ENCODE data around the gene MAN2A2. TPM values are rescaled to one million over a fixed set of nuclear protein-coding genes. Genes with fewer than 3 reads are reported as not detected.

Gene MAN2A2
- total RNA-seq, 1 donor from 2014 or later = 18.5 TPM

DNA sequence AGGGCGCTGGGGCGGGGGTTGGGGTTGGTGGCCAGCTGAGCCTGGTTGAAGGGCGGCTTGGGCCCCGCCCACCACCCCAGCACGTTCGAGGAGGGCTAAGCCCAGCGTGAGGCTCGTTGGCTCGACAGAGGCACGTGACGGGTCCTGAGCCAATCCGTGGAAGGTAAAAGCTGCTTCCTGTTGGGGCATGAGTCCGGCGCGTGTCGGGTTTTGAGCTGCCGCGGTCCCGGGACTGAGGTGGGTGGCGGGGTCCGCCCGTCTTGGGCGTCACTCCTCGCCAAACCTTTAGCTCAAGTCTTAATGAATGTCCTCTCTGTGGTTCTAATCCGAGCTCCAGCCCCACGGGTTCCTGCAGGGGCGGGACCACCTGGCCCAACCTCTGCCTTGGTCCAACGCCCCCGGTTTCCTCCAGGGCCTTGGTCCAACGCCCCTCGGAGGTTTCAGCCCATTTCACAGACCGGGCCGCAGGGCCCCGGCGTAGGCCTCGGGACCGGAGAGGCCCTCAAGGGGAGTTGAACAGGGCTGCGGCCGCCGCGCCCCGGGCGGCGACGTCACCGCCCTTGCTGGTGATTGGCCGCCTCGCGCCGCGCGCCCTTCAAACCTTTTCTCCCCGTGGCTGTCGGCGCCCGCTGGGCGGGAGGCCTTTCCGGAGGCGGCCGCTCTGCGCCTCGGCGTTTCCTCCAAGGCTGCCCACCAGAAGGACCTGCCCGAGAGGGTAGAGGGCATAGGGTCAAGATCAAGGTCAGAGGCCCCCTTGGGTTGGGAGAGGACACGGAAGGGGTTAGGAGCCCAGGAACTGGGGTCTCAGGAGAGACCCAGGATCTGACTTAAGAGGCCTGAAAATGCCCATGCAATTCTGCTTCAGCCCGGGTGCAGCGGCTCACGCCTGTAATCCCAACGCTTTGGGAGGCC is 51.9 kb downstream of the MAN2A2 start, which contains the start of gene RCCD1:
Gene RCCD1, plus strand, starts transcription at position 173 of the 912 bp plus-strand sequence. CDS start 1,851 bp downstream, outside the sequence.
- Histone ChIP-seq H3K27ac (ENCODE audit: low read depth, low read length) (peak within 1 kb of the TSS; percentile 90), H3K27me3 (ENCODE audit: insufficient read depth, low read length) (no peaks in the 10 kb centered on the region), H4K20me1 (ENCODE audit: insufficient read depth, low read length) (peaks cover 5% of the 10 kb centered on the region), H3K9me3 (ENCODE audit: insufficient read depth, low read depth, low read length) (no peaks in the 10 kb centered on the region), H3K36me3 (ENCODE audit: insufficient read depth, low read length) (peaks cover 16% of the 10 kb centered on the region), H3K9ac (ENCODE audit: low read length) (peak within 1 kb of the TSS; percentile 91), H3K4me3 (ENCODE audit: insufficient read depth, low read depth, low read length) (peak within 1 kb of the TSS; percentile 70), H2AFZ (ENCODE audit: low read depth, low read length) (peak within 1 kb of the TSS; percentile 80), H3K4me1 (ENCODE audit: insufficient read depth, low read length) (peaks cover 26% of the 10 kb centered on the region), H3K4me2 (ENCODE audit: low read length) (peak within 1 kb of the TSS; percentile 96), H3K79me2 (ENCODE audit: insufficient read depth, low read length) (peaks cover 3% of the 10 kb centered on the region)
- Mint-ChIP-seq H3K4me3 (ENCODE audit: unreplicated experiment) (peak within 1 kb of the TSS; percentile 84), H3K27me3 (ENCODE audit: low read depth, unreplicated experiment) (no peaks in the 10 kb centered on the region), H3K36me3 (ENCODE audit: low read depth, unreplicated experiment) (peaks cover 13% of the 10 kb centered on the region), H3K4me1 (ENCODE audit: low read depth, unreplicated experiment) (no peaks in the 10 kb centered on the region), H3K9me3 (ENCODE audit: unreplicated experiment) (no peaks in the 10 kb centered on the region), H3K27ac (ENCODE audit: unreplicated experiment) (peak within 1 kb of the TSS; percentile 53)
- FAIRE-seq (no peak), DNase-seq (ENCODE audit: low read depth) (peak; percentile 90)
- no peak for TF ChIP-seq EZH2 (IDR thresholded peaks at IDR 0.05; ENCODE audit: insufficient read depth, low read length)
- no peak for TF ChIP-seq CTCF (IDR thresholded peaks at IDR 0.05; ENCODE audit: insufficient read depth, low read depth, low read length)

- Mint-ChIP-seq H3K9me3 (ENCODE audit: unreplicated experiment) (no peaks in the 10 kb centered on the region), H3K27ac (ENCODE audit: unreplicated experiment) (no peak overlapping the region), H3K27me3 (ENCODE audit: low read depth, unreplicated experiment) (no peaks in the 10 kb centered on the region), H3K4me3 (ENCODE audit: unreplicated experiment) (peak overlapping the region; percentile 76), H3K36me3 (ENCODE audit: low read depth, unreplicated experiment) (peaks cover 13% of the 10 kb centered on the region), H3K4me1 (ENCODE audit: low read depth, unreplicated experiment) (no peaks in the 10 kb centered on the region)
- Histone ChIP-seq H3K4me1 (ENCODE audit: insufficient read depth, low read length) (peaks cover 26% of the 10 kb centered on the region), H3K4me3 (ENCODE audit: insufficient read depth, low read depth, low read length) (peak overlapping the region; percentile 70), H3K36me3 (ENCODE audit: insufficient read depth, low read length) (peaks cover 16% of the 10 kb centered on the region), H3K79me2 (ENCODE audit: insufficient read depth, low read length) (peaks cover 3% of the 10 kb centered on the region), H3K9ac (ENCODE audit: low read length) (peak overlapping the region; percentile 91), H3K27ac (ENCODE audit: low read depth, low read length) (no peak overlapping the region), H2AFZ (ENCODE audit: low read depth, low read length) (no peak overlapping the region), H3K27me3 (ENCODE audit: insufficient read depth, low read length) (no peaks in the 10 kb centered on the region), H4K20me1 (ENCODE audit: insufficient read depth, low read length) (peaks cover 5% of the 10 kb centered on the region), H3K4me2 (ENCODE audit: low read length) (peak overlapping the region; percentile 96), H3K9me3 (ENCODE audit: insufficient read depth, low read depth, low read length) (no peaks in the 10 kb centered on the region)
- FAIRE-seq = no peak
- TF ChIP-seq CTCF (IDR thresholded peaks at IDR 0.05; ENCODE audit: insufficient read depth, low read depth, low read length) = no peak
- no peak for TF ChIP-seq EZH2 (IDR thresholded peaks at IDR 0.05; ENCODE audit: insufficient read depth, low read length)
- no peak for DNase-seq (ENCODE audit: low read depth)
Measured at GRCh38 chr15:90955624-90956273, 52.6 kb downstream of the MAN2A2 start.
